Activated CD4-positive, alpha-beta T cell treated with anti-CD3 and anti-CD28 coated beads, Interleukin-2, Interleukin-4, amounts not matched to agents 100 ng/mL and 50 ng/mL, durations not matched to agents 16 hours and 8 hours (primary cell): ENCODE measurements around the gene USP40.
"Not testable (repeated sequence)": the region's sequence is repeated elsewhere in the genome, so short reads cannot be mapped to it uniquely, and the experiment has no call there.

ENCODE experiments used
- DNase-seq: peaks from one replicate; pipeline ENCODE4 v3.0.0-alpha.2; 2020; ENCODE audit warnings: low spot score

USP40 gene

GRCh38 chr2:233566141-233566956, at the start of gene USP40:
Gene USP40 (minus strand): TSS chr2:233566782. CDS start chr2:233565554, 1,228 bp downstream.
- peak; percentile 71 for DNase-seq

GRCh38 chr2:233611284-233611683, 44.7 kb upstream of the USP40 start:
- DNase-seq, result no peak

GRCh38 chr2:233605680-233606079, 39.1 kb upstream of the USP40 start:
- DNase-seq, result no peak

GRCh38 chr2:233604826-233605225, 38.2 kb upstream of the USP40 start:
- DNase-seq, result no peak

GRCh38 chr2:233603520-233603919, 36.9 kb upstream of the USP40 start:
- DNase-seq, result no peak

- no peak for DNase-seq
These were observed 35.5 kb upstream of the USP40 start for GRCh38 chr2:233602076-233602475.

- no peak for DNase-seq
These were observed 33.8 kb upstream of the USP40 start for GRCh38 chr2:233600386-233600785.

- DNase-seq, result no peak
These were observed 32.4 kb upstream of the USP40 start for GRCh38 chr2:233598952-233599351.

GRCh38 chr2:233597522-233597921, 30.9 kb upstream of the USP40 start:
- DNase-seq, result no peak

GRCh38 chr2:233593201-233593600, 26.6 kb upstream of the USP40 start:
- no peak for DNase-seq

- DNase-seq, result not testable (repeated sequence)
These were observed 26.1 kb upstream of the USP40 start for GRCh38 chr2:233592706-233593105.

GRCh38 chr2:233588400-233588799, 21.8 kb upstream of the USP40 start:
- no peak for DNase-seq

- no peak for DNase-seq
These were observed 17.6 kb upstream of the USP40 start for GRCh38 chr2:233584210-233584609.

- DNase-seq, result not testable (repeated sequence)
These were observed 16.8 kb upstream of the USP40 start for GRCh38 chr2:233583217-233583965.

GRCh38 chr2:233577341-233577740, 10.8 kb upstream of the USP40 start:
- not testable (repeated sequence) for DNase-seq

- no peak for DNase-seq
These were observed 5.9 kb upstream of the USP40 start for GRCh38 chr2:233572468-233572867.

- no peak for DNase-seq
These were observed 4.9 kb upstream of the USP40 start for GRCh38 chr2:233571462-233571861.

GRCh38 chr2:233571001-233571400, 4.4 kb upstream of the USP40 start:
- no peak for DNase-seq

GRCh38 chr2:233565685-233566140, 869 bp downstream of the USP40 start:
- no peak for DNase-seq

- no peak for DNase-seq
These were observed 2.7 kb downstream of the USP40 start for GRCh38 chr2:233563663-233564430.

- peak; percentile 15 for DNase-seq
These were observed 9.5 kb downstream of the USP40 start for GRCh38 chr2:233556881-233557736.
